Activated CD4-positive, alpha-beta T cell treated with anti-CD3 and anti-CD28 coated beads, Interleukin-2, amount 10 ng/mL, durations not matched to agents 7 days and 5 days (primary cell): ENCODE measurements around the gene TBC1D14. TPM values are rescaled to one million over a fixed set of nuclear protein-coding genes. Genes with fewer than 3 reads are reported as not detected.
A peak's percentile ranks its signal among the peaks of the same experiment; 100 is the strongest.

ENCODE experiments used
- CTCF ChIA-PET: fragments of 350-600 bp; sonication (Branson Sonifier 250); formaldehyde crosslinking; loops from one replicate; lab custom pipeline; 2021; ENCODE audit warnings: antibody characterized with exemption; lab: Charles Lee
- POLR2A ChIA-PET: fragments of 350-600 bp; sonication (Branson Sonifier 250); formaldehyde crosslinking; loops from one replicate; lab custom pipeline; 2021; ENCODE audit warnings: antibody characterized with exemption; lab: Charles Lee
- DNase-seq: peaks from one replicate; pipeline ENCODE4 v3.0.0-alpha.2; 2020
- H3K27ac Mint-ChIP-seq: one replicate; pipeline ENCODE4 v1.8.0; 2021; ENCODE audit warnings: mild to moderate bottlenecking, moderate library complexity, mixed read lengths
- H3K27me3 Mint-ChIP-seq: one replicate; pipeline ENCODE4 v1.8.0; 2021; ENCODE audit warnings: mixed read lengths
- H3K36me3 Mint-ChIP-seq: one replicate; pipeline ENCODE4 v1.8.0; 2021; ENCODE audit warnings: low read depth, mixed read lengths
- H3K4me1 Mint-ChIP-seq: one replicate; pipeline ENCODE4 v1.8.0; 2021; ENCODE audit warnings: mixed read lengths
- H3K4me3 Mint-ChIP-seq: one replicate; pipeline ENCODE4 v1.8.0; 2021; ENCODE audit warnings: mild to moderate bottlenecking, moderate library complexity, mixed read lengths
- H3K9me3 Mint-ChIP-seq: one replicate; pipeline ENCODE4 v1.8.0; 2021; ENCODE audit warnings: mixed read lengths
- total RNA-seq, 2 experiments: library from RNA; stranded (reverse); gene quantifications; one replicate each; pipeline ENCODE4 v1.2.3, GENCODE V29; 2021

The TBC1D14 gene
- total RNA-seq, 2 experiments from 2014 or later = 50.1 to 50.2 TPM

DNA sequence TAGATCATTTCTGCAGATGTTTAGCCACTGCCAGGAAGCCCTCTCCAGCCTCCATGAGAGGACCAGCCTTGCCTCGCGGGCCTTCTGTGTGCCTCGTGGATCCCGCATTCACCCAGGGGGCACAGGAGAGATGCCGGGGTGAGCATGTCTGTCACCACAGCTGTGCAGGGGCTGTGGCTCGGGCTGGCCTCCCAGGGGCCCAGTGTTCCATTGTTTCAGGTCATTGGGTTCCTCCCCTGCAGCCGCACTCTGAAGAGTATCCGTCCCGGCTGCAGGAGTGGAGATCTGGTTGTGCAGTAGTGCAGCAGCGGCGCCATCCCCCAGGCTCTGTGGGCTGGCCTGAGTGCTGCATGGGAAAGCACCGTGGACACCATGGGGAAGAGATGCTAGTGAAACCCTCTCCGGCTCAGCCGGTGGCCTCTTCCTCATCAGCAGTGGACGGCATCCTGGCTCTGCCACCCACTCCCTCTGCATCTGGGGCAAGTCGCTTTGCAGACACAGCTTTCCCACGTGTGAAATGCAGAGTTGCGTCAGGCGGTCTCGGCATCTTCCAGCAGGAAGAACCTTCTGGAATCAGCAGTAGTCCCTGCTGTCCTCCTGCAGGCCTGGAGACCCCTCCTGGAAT, 29.1 kb downstream of the TBC1D14 start:
- Mint-ChIP-seq H3K36me3 (peaks cover 26% of the 10 kb centered on the region), H3K4me1 (peaks cover 65% of the 10 kb centered on the region), H3K27me3 (no peaks in the 10 kb centered on the region), H3K4me3 (no peak overlapping the region), H3K27ac (no peak overlapping the region), H3K9me3 (no peaks in the 10 kb centered on the region)
- DNase-seq = no peak
- ChIA-PET CTCF (interaction anchor here (0.6 kb wide), 1 partner anchor 14 kb away, joined by 3 read pairs; no protein-coding TSS in a partner anchor), POLR2A (no interaction called here)

- Mint-ChIP-seq H3K4me1 (peaks cover 66% of the 10 kb centered on the region), H3K9me3 (no peaks in the 10 kb centered on the region), H3K4me3 (no peak overlapping the region), H3K27me3 (no peaks in the 10 kb centered on the region), H3K36me3 (peaks cover 21% of the 10 kb centered on the region), H3K27ac (peak overlapping the region; percentile 89)
- ChIA-PET POLR2A (no interaction called here), CTCF (no interaction called here)
- no peak for DNase-seq
Measured at GRCh38 chr4:6939761-6940743, 30.4 kb downstream of the TBC1D14 start.

- no peaks in the 10 kb centered on the region for H3K9me3 Mint-ChIP-seq
- H3K4me1 Mint-ChIP-seq = peaks cover 63% of the 10 kb centered on the region
- DNase-seq = no peak
- H3K27ac Mint-ChIP-seq = peak overlapping the region; percentile 89
- ChIA-PET CTCF (interaction anchor here (2.6 kb wide), 1 partner anchor 14 kb away, joined by 10 read pairs; no protein-coding TSS in a partner anchor), POLR2A (no interaction called here)
- no peaks in the 10 kb centered on the region for H3K27me3 Mint-ChIP-seq
- peaks cover 18% of the 10 kb centered on the region for H3K36me3 Mint-ChIP-seq
- H3K4me3 Mint-ChIP-seq = peak overlapping the region; percentile 34
Measured at GRCh38 chr4:6940744-6941137, 31.1 kb downstream of the TBC1D14 start.

DNA sequence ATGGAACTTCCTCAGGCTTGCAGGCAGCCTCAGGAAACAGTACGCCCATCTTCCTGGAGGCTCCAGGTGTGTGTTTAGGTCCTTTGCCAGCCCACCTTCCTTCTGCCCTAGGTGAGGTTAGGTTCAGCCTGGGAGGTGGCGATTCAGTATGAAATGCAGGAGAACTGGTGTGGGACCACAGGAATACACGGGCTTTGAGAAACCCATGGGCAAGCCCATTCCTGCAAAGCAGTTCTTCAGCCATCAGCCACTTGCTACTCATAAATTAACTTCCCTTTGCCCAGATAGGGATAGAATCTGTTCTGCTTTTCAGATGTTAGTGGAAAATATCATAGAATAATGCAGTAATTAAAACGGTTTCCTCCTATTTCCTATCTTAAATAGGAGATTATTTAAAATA, 32.2 kb downstream of the TBC1D14 start:
- ChIA-PET POLR2A (interaction anchor here (0.6 kb wide), 1 partner anchor 33 kb away, joined by 4 read pairs; no protein-coding TSS in a partner anchor), CTCF (interaction anchor here (0.8 to 2.9 kb wide), 5 partner anchors 15 to 221 kb away, joined by 3 to 10 read pairs (median 5); no protein-coding TSS in a partner anchor)
- Mint-ChIP-seq H3K27me3 (no peaks in the 10 kb centered on the region), H3K27ac (peak overlapping the region; percentile 89), H3K36me3 (peaks cover 12% of the 10 kb centered on the region), H3K4me1 (peaks cover 58% of the 10 kb centered on the region), H3K4me3 (peak overlapping the region; percentile 43), H3K9me3 (no peaks in the 10 kb centered on the region)
- no peak for DNase-seq

GRCh38 chr4:6942238-6942800, 32.7 kb downstream of the TBC1D14 start:
- peak overlapping the region; percentile 89 for H3K27ac Mint-ChIP-seq
- no peaks in the 10 kb centered on the region for H3K27me3 Mint-ChIP-seq
- peaks cover 12% of the 10 kb centered on the region for H3K36me3 Mint-ChIP-seq
- H3K9me3 Mint-ChIP-seq = no peaks in the 10 kb centered on the region
- ChIA-PET POLR2A (interaction anchor here (0.6 to 1.0 kb wide), 2 partner anchors 15 to 33 kb away, joined by 3 to 4 read pairs; no protein-coding TSS in a partner anchor), CTCF (interaction anchor here (0.8 to 2.9 kb wide), 6 partner anchors 15 to 222 kb away, joined by 3 to 10 read pairs (median 4); no protein-coding TSS in a partner anchor)
- H3K4me1 Mint-ChIP-seq = peaks cover 57% of the 10 kb centered on the region
- peak; percentile 62 for DNase-seq
- H3K4me3 Mint-ChIP-seq = peak overlapping the region; percentile 67

- CTCF ChIA-PET = interaction anchor here (1.0 to 2.9 kb wide), 5 partner anchors 16 to 70 kb away, joined by 3 to 10 read pairs (median 6); no protein-coding TSS in a partner anchor
- H3K4me1 Mint-ChIP-seq = peaks cover 56% of the 10 kb centered on the region
Measured at GRCh38 chr4:6943012-6943884, 33.6 kb downstream of the TBC1D14 start.

GRCh38 chr4:6943885-6944225, 34.2 kb downstream of the TBC1D14 start:
- Mint-ChIP-seq H3K27me3 (no peaks in the 10 kb centered on the region), H3K9me3 (no peaks in the 10 kb centered on the region), H3K4me1 (peaks cover 56% of the 10 kb centered on the region), H3K27ac (peak overlapping the region; percentile 89), H3K36me3 (peaks cover 10% of the 10 kb centered on the region), H3K4me3 (no peak overlapping the region)
- no peak for DNase-seq
- ChIA-PET CTCF (interaction anchor here (1.8 to 2.9 kb wide), 2 partner anchors 17 to 30 kb away, joined by 6 to 8 read pairs; no protein-coding TSS in a partner anchor), POLR2A (no interaction called here)

More at GRCh38 chr4:6943012-6943884, 33.6 kb downstream of the TBC1D14 start:
- peak overlapping the region; percentile 67 for H3K4me3 Mint-ChIP-seq
- no peaks in the 10 kb centered on the region for H3K27me3 Mint-ChIP-seq
- no peaks in the 10 kb centered on the region for H3K9me3 Mint-ChIP-seq
- peaks cover 10% of the 10 kb centered on the region for H3K36me3 Mint-ChIP-seq
- no peak for DNase-seq
- H3K27ac Mint-ChIP-seq = peak overlapping the region; percentile 89
- POLR2A ChIA-PET = interaction anchor here (1.0 kb wide), 1 partner anchor 16 kb away, joined by 3 read pairs; no protein-coding TSS in a partner anchor

DNA sequence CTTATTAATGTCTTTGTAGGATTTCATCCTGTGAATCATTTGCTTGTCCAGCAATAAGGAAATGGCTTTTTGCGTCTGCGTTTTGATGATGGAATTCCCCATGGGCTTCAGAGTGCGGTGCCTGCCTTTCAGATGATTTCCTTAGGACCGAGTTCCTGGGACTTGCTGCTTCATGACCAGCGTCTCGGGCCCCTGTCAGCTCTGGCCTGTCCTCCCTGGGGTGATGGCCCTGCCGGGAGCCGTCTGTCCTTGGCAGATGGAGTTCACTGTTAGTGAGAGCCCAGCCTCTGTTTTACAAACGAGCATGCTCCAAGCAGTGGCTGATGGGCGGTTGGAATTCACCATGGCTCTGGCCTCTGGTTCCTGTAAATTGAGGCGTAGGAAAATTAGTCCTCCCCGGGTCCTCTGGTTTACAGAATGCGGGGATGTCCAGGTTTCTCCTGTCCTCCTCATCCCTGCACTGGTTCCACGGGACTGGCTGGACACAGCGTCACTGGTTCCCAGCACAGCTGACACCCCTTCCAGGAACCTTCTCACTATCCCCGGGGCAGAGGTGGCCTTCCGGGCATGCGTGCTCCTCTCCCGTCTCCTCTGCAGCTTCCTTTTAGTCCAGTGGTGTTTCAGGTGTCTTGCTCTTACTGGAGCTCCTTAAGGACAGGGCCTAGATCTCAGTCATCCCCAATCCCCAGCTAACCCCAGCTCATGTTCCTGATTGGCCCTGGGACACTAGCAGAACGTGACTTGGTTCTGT, 34.9 kb downstream of the TBC1D14 start:
- POLR2A ChIA-PET = no interaction called here
- Mint-ChIP-seq H3K4me3 (peak overlapping the region; percentile 20), H3K36me3 (peaks cover 7% of the 10 kb centered on the region), H3K9me3 (no peaks in the 10 kb centered on the region), H3K4me1 (peaks cover 52% of the 10 kb centered on the region), H3K27ac (peak overlapping the region; percentile 71), H3K27me3 (no peaks in the 10 kb centered on the region)
- no peak for DNase-seq
- CTCF ChIA-PET = interaction anchor here (1.0 to 1.8 kb wide), 3 partner anchors 12 to 99 kb away, joined by 4 to 6 read pairs (median 6); partner anchors contain the start of gene TADA2B

- no peaks in the 10 kb centered on the region for H3K27me3 Mint-ChIP-seq
- no peak overlapping the region for H3K4me3 Mint-ChIP-seq
- ChIA-PET CTCF (interaction anchor here (0.6 to 1.8 kb wide), 4 partner anchors 13 to 123 kb away, joined by 3 to 6 read pairs (median 5); partner anchors contain the start of genes GRPEL1 and TADA2B), POLR2A (no interaction called here)
- no peaks in the 10 kb centered on the region for H3K9me3 Mint-ChIP-seq
- peaks cover 47% of the 10 kb centered on the region for H3K4me1 Mint-ChIP-seq
- DNase-seq = no peak
- peak overlapping the region; percentile 71 for H3K27ac Mint-ChIP-seq
- H3K36me3 Mint-ChIP-seq = peaks cover 9% of the 10 kb centered on the region
Measured at GRCh38 chr4:6945052-6945409, 35.4 kb downstream of the TBC1D14 start.

- Mint-ChIP-seq H3K4me3 (no peak overlapping the region), H3K4me1 (peaks cover 40% of the 10 kb centered on the region), H3K27me3 (no peaks in the 10 kb centered on the region), H3K36me3 (peaks cover 11% of the 10 kb centered on the region), H3K9me3 (no peaks in the 10 kb centered on the region), H3K27ac (no peak overlapping the region)
- ChIA-PET CTCF (interaction anchor here (0.9 to 2.2 kb wide), 4 partner anchors 14 to 31 kb away, joined by 4 to 6 read pairs (median 6); no protein-coding TSS in a partner anchor), POLR2A (no interaction called here)
- DNase-seq = no peak
Measured at GRCh38 chr4:6946497-6946896, 36.9 kb downstream of the TBC1D14 start.

DNA sequence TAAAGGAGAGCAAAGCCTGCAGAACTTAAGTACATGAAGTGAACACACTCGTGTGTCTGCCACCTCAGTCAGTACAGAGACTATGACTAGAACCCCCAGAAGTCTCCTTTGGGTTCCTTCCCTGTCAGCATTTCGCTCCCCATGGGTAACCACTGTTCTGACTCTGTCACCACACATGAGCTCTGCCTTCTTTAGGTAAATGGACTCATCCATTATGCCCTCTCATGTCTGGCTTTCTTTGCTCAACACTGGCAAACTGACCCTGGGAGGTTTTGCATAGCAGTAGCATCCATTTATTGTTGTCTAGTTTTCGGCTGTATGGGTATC, 38.5 kb downstream of the TBC1D14 start:
- CTCF ChIA-PET = interaction anchor here (0.9 to 2.2 kb wide), 3 partner anchors 21 to 26 kb away, joined by 3 to 6 read pairs (median 5); no protein-coding TSS in a partner anchor
- H3K4me3 Mint-ChIP-seq = no peak overlapping the region
- H3K9me3 Mint-ChIP-seq = no peaks in the 10 kb centered on the region
- H3K27ac Mint-ChIP-seq = no peak overlapping the region
- no peak for DNase-seq
- peaks cover 11% of the 10 kb centered on the region for H3K36me3 Mint-ChIP-seq
- H3K27me3 Mint-ChIP-seq = no peaks in the 10 kb centered on the region
- H3K4me1 Mint-ChIP-seq = peaks cover 36% of the 10 kb centered on the region
- POLR2A ChIA-PET = no interaction called here
